LoVo (cell line): Measurements from ENCODE around the gene LCMT2.
"Not testable (repeated sequence)": the region's sequence is repeated elsewhere in the genome, so short reads cannot be mapped to it uniquely, and the experiment has no call there.

ENCODE experiments used
- DNase-seq: peaks from one replicate; pipeline ENCODE4 v3.0.0-alpha.2; 2016; ENCODE audit warnings: low spot score

Gene LCMT2

DNA sequence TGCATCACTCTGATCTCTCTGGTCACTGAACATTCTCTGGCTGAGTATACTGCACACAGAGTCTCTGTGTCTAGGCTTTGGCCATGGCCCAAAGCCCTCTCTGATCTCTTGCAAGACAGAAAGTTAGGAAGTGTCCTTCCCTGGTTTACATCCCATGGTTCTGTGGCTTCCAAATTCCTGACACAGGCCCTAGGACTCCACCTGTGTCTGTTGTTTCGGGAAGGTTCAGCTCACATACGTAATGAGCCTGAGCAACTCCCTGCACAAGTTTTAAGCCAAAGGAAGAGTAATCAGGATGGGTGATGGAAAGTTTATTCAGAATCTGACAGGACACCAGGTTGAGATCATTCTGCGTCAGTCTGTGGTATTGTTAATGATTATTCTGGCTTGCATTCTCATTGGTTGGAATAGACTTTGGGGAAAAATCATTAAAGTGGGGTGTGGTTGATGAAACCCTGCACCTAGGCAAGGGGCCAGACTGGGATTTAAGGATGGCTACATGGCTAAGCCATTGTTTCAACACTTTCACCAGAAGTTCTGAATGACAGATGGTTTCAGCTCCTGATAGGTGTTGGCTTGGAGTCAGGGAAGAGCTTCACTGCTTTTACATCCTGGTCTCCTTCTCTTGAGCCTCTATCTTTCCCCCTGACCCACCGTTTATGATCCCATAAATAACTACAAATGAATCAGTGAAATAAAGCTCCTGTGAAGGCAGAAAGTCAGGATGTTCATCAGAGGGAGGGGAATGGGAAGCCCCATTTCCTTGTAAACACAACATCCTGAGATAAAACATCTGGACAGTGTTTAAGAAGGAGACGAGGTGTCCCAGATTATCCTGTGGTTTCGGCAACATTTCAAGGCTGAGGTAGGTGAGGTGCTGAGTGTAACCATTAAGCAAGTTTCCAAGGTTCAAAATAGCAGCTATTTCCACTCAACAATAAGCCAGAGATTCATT lies 14.1 kb downstream of the LCMT2 start:
- no peak for DNase-seq

DNA sequence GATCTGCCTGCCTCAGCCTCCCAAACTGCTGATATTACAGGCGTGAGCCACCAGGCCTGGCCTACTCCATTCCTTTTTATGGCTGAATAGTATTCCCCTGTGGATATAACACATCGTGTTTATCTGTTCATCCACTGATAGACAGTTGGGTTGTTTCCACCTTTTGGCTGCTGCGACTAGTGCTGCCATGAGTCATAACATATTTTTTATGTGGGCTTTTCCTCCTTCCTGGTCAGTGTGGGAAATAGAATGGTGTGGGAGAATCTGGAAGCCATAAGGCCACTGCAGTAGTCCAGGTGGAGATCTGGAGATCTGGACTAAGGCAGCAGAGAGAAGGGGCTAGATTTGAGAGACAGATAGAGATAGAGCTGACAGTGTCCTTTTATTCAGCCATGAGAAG lies 16.2 kb downstream of the LCMT2 start:
- DNase-seq, result peak; percentile 11

DNA sequence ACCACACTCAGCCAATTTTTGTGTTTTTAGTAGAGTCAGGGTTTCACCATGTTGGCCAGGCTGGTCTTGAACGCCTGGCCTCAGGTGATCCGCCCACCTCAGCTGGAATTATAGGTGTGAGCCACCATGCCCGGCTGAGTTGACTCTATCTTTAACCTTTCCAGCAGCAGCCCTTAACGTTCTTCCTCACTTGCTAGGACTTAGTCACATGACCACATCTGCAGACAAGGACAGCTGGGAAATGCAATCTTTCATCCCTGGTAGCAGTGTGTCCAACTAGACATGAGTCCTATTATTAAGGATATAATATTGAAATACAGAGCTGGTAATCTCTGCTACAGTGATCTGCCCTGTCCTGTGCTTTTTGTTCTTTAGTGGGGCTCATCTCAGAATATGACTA lies 18.0 kb downstream of the LCMT2 start:
- no peak for DNase-seq

DNA sequence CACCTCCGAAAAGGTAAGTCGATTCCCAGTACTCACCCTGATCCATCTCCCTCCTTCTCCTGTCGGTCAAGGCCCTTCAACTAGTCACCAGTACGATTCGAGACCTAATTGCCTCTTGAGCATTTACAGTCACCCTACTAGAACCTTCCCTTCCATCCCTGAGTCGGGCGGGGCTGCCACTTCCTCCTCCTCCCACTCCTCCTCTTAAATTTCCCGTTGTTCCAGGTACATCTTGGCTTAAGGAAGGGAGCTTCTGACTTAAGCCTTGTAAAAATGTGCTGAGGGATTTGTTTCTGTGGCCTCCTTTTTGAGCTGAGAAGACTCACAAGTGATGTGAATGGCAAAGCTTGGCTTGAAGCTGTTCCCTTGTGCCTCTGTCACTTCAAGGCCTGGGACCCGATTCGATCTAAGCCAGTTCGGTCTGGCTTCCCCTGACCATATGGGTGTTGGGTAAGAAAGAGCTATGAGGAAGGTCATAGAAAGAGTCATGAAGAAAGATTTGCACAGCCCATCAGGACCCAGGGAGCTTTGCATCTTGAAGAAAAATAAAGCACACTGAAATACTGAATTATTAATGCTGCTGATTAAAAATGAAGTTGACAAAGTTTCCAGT lies 28.1 kb downstream of the LCMT2 start, which contains the start of gene TGM7:
TGM7 (minus strand) TSS at position 51 of the 613 bp plus-strand sequence.
- no peak for DNase-seq

DNA sequence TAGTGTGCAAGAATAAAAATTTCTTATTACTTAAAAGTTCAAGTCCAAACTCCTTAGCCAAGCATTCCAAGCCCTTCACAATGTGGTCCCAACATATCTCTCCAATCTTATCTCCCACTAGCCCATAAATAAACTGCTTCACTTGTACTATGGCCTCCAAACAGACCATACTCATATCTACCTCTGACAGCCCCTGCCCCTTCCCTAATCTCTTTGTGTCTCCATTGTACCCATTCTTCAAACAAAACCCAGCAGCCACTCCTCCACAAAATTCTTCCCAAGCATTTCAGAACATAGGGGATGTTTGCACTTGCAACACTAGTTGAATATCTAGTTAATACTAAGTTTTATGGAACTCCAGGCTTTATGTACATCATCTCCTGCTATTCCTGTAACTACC lies 30.5 kb downstream of the LCMT2 start:
- DNase-seq, result no peak

DNA sequence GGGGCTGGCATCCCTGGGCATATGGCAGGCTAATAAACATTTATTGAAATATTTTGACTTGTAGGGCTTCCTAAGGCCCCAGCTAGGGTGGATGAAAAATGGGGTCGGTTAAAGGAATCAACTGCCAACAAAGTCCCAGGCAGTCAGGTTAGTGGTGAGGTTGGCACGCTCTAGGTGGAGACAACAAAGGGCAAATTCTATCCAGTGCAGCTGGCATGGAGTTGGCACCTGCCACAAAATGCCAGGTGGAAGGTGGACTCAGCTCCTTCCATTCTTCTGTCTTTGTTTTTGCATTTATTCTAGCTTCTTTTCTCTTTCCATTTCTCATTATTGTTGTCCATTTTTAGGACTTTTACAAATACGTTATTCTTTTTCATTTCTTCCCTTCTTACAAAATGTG lies 31.0 kb downstream of the LCMT2 start:
- no peak for DNase-seq

DNA sequence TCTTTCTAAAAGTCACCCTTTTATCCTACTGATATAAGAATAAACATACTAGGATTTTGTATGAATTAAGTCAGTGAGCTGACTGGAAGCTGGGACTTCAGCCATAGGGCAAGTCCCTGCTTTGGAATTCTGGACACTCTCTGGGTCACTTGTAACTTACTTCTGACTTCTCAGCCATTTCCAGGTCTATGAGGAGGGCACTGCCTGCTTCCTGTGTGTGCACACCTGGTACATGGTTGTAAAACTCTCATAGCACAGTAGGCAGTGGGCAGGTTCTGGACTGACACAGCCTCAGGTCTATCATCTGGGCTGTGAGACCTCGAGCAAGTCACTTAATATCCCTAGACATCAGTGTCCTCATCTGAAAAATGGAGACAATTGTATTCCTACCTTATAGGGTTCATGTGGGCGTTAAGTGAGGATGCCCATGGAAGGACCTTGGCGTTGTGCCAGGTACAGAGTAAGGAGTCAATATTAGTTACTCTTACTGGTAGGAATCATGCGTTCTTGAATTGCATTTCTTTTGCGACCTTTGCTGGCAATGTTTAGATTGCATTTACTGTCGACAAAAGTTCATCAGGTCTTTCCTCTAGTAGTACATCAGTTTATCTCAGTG lies 36.2 kb downstream of the LCMT2 start:
- DNase-seq, result no peak

DNA sequence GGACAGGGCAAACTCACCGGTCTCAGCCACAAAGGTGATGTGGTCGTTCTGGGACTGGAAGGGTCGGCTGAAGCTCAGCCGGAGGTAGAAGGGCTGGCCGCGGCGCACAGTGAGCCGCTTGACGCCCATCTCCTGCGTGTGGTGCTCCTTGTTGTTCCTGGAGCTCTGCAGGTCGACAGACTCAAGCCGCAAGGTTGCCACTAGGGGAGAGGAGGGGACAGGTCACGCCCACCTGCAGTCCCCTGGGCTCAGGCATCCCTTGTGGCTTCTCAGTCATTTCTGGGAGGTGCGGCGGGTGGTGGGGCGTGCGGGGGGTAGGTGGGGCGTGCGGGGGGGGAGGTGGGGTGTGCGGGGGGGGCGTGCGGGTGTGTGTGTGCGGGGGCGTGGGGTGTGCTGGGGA lies 36.9 kb downstream of the LCMT2 start:
- DNase-seq, result no peak

DNA sequence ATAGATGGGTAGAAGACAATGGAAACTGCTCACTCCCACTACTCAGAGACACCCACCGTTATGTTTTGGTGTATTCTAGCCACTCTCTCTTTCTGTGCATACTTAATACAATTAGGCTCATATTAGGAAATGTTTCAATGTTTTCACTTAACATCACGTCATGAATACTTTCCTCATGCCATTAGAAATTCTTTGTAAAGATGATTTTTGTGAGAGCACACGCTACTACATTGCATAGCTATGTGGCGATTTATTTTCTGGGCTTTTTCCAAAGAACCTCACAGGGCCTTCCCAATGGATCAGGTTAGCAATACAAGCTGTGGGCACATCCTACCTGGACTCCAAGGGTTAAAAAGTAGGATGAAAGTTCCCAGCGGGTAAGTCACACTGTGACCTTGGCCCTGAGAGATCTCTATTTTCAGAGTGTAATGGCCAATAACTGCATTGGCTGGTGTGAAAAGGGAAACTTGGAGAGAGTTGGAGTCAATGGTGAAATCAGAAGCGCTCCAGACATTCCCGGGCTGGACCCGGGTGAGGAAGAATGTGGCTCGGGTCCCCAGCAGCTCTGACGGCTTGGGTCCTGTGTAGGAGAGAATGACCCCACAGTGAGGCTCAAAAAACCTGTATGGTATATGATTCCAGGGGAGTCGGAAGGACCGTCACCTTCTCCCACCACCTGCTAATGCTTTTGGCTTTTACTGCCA lies 37.8 kb downstream of the LCMT2 start:
- no peak for DNase-seq

DNA sequence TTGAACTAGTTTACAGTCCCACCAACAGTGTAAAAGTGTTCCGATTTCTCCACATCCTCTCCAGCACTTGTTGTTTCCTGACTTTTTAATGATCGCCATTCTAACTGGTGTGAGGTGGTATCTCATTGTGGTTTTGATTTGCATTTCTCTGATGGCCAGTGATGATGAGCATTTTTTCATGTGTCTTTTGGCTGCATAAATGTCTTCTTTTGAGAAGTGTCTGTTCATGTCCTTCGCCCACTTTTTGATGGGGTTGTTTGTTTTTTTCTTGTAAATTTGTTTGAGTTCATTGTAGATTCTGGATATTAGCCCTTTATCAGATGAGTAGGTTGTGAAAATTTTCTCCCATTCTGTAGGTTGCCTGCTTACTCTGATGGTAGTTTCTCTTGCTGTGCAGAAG lies 40.7 kb downstream of the LCMT2 start:
- DNase-seq, result not testable (repeated sequence)

DNA sequence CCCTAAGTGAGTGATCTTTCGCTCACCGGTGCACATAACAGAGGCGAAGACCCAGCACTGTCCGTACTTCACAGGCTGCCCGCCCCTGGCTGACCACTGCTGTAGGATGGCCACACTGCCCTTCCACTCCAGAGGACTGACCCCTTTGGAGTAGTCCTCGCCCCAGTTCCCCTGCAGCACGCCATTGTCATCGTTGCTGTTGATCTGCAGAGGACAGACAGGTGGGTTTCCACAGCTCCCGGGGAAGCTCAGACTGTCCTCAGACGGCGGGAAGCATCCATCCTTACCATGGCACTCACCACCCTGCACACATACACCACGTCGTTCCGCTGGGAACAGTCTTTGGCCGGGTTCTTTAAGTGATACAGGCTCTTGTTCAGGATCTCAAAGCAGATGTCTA lies 43.1 kb downstream of the LCMT2 start:
- DNase-seq, result no peak

DNA sequence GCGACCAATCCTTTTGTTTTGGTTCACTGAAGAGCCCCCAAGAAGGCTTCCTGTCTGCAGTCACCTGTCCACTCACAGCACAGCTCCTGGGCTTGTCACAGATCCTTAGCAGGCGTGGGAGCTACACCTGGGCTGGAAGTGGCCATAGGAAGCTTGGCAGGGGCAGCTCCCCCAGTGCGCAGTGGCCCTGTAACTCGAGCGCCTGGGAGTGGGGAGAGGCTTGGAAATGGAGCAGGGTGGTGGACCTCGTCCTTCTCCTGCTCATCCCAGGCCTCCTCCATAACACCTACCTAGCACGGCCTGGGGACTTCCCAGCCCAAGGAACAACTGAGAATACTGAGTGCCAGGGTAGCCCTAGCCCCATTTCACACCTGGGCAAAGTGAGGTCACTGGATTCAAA lies 44.3 kb downstream of the LCMT2 start:
- DNase-seq, result no peak

DNA sequence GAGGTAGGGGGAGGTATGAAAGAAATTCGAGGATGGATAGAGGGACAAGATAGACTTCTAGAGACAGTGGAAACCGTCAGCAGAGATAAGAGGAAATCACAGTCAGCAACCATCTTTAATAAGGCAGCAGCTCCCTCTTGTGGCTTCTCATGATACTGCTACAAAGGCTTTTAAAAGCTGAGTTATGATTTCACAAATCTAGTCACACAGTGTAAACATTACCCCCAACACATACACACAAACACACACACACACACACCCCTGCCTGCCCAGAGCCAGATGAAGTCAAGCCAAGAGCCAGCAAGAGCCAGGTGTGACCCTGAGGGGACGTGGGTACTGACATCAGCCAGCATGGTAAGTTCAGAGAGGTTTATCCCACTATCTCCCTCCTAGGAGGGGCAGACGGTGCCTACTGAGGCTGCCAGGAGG lies 44.8 kb downstream of the LCMT2 start:
- peak; percentile 80 for DNase-seq

DNA sequence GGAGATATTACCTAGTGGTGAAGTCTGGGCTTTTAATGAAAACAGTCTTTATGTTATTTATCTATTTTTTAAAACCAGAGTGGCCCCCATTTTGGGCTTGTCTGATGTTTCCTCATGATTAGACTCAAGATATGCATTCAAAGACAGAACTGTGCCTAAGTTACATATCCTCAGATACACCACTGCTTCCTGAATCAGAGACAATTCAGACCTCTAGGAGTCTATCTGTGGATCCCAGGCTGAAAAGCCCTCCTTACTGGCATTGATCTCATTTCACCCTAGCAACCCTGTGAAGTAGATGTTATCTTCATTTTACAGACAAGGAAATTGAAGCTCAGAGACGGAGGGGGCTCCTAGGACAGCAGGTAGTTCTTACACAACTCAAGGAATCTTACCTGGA lies 46.8 kb downstream of the LCMT2 start:
- no peak for DNase-seq

DNA sequence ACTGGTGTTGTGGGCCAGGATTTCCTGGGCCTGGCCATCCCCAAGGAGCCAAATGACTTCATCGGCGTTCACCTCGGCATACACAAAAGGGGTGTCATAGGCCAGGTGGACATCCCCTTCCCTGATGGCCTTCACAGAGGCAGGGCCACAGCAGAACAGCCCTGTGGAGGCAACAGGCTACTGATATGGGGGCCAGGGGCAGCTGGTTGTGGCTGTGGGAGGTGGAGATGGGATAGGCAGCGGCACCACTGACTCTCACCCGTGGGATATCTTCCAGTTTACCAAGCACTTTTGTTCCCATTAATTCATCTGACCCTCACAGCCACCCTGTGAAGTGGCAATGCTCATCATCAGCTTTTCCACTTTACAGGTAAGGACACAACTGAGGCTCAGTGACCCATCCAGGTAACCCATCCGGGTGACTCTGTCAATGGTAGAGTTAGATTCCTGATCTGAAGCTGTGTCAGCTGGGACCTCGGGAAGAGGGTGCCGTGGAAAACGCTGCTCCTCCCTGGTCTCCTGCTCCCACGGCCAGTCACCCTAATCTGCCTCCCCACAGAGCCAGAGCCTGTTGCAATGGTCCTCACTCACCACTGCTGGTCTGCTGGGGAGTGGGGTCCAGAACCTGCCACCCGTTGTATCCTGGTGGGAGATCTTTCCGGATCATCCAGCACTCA lies 48.3 kb downstream of the LCMT2 start:
- DNase-seq, result no peak

DNA sequence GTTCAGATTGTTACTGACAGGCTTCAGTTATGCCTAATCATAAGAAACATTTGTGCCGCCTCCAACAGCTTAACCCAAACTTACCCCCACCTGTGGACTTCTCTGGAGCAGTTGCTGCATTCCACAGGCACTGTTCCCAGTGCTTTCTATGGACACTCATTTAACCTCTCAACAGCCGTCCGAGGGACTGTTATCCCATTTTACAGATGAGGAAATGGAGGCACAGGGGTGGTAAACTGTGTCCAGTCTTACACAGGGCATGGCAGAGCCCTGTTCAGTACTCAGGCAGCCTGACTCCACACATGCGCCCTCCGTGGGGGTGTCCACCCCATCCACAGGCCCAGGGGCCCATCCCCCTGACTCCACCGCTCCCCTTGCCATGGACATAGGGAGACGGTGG lies 49.4 kb downstream of the LCMT2 start:
- DNase-seq, result no peak

DNA sequence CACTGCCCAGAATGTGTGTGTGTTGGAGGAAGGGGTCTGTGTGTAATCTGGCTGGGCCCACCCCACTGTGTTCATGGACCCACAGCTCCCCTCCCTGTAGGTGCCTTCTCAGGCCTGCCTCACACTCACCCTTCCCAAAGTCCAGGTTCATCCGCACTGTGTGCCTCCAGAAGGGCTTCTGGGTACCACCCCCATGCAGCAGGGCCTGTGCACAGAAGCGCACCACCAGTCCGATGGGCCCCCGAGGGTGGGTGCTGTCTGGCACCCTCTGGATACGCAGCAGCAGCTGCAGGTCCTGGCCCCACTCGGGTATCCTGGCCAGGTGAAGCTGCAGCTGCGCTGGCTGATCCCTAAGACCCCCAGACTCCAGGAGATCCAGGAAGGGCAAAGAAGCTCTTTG lies 50.9 kb downstream of the LCMT2 start:
- DNase-seq, result no peak

DNA sequence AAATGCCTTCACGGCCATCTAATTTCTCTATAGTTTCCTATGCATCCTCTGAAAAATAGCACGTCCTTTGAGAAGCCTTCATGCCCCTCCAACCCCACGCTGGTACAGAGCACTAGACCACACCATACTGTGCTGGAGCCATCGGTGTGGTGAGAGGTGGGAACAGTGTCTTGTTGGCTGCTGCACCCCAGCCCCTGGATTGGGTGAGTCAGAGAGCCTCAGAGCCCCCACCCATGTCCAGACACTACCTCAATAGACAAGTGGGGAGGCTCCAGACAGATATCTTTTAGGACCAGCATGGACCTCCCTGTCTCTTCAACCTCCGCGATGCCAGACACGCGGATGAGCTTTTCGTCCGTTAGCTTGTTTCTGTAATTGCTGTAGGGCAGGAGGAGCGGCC lies 51.5 kb downstream of the LCMT2 start:
- DNase-seq, result no peak

DNA sequence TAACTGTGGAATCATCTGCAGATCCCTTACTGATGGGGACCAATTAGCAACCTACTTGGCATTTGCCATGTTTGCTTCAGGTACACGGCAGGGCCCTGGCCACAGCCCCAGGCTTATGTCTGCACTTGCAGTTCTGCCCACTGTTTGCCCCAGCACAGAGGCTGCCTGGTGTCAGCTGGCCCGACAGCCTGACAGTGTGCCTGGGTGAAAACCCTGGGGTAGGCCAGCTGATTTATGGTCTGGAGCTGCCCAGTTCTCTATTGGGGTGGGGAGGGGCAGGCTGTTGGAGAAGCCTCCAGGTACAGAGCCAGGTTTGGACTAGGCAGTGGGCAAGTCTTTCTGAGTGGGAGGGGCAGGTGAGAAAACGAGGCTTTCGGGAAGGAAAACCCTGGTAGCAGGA lies 52.5 kb downstream of the LCMT2 start:
- DNase-seq, result no peak

DNA sequence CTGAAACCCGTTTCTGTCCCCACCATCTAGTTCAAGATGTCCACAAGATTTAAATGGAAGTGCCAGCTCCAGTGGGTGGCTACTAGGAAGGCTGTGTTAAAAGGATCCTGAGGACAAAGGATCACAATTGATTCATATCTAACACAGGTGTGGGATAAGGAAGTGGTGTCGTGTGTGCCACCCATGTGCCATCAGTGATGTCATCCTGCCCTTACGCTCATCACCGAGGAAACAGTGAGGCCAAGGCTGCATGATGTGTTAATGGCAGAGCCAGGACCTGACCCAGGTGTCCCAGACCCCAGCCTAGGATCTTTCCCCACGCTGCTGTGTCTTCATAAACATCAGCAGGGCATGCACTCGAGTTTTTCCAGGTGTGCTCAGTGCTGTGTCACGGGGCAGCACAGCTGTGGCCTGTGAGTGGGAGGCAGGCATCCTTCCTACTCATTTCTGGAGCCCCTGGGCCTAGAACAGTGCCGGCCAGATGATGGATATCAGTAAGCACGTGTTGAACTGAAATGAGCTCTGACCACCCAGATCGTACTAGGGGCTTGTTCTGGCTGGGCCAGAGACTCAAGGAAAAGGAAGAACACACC lies 53.0 kb downstream of the LCMT2 start:
- DNase-seq, result no peak

DNA sequence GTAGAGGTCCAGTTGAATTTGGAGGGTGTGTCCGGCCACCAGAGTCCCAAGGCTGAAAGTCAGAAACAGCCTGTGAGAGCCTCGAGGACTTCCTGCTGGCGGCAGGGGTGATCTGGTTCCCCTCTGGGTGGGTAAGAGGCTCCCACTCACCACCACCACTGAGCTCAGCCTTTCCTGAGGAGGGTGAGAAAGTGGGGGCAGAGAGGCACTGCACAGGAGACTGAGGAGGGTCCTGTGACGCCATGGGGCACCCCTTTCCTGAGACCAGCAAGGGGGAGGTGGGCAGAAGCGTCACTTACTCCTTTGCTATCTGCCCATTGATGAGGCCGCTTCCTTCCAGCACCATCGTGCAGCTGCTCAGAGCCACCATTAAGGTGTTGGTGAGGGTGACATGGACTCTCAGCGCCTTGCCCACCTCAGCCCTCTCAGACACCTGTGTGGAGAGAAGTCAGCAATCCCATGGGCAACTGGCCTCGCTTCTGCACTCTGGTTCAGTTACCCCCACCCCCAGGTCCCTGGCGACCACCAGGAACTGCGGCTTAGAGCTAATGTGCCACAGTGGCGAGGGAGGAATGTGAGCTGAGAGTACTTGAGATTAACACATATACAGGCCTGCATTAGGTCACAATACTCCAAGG lies 53.7 kb downstream of the LCMT2 start:
- DNase-seq, result no peak
